ENCODE data around the gene RPS25. TPM values are rescaled to one million over a fixed set of nuclear protein-coding genes. Genes with fewer than 3 reads are reported as not detected.

Gene RPS25
- 1,000 to 10,000 TPM in 6 of 7 donors, 100 to 1,000 TPM in 1; 945 to 1,264 (median 1,141) TPM for total RNA-seq
- polyA plus RNA-seq: 1,000 to 10,000 TPM; 4,407 to 5,214 (median 4,978) TPM
- long read RNA-seq, donor 1, transcript RPS25-201 (2 exons, 1,078 nt): minor isoform, 8 of 1,368 reads
- long read RNA-seq, donor 1, transcript RPS25-203 (5 exons, 711 nt): minor isoform, 6 of 1,368 reads
- long read RNA-seq, donor 1, transcript RPS25-204 (3 exons, 1,462 nt): minor isoform, 10 of 1,368 reads
- long read RNA-seq, donor 1, transcript RPS25-202 (5 exons, 835 nt): major isoform, 1,072 of 1,368 reads
- long read RNA-seq, donor 1, partial matches to known transcripts: 116 of 1,368 reads
- long read RNA-seq, donor 1, other reads (novel, unspliced or antisense): 153 of 1,368 reads
- long read RNA-seq, donor 2, transcript RPS25-202 (5 exons, 835 nt): major isoform, 1,014 of 1,331 reads
- long read RNA-seq, donor 2, transcript RPS25-204 (3 exons, 1,462 nt): minor isoform, 14 of 1,331 reads
- long read RNA-seq, donor 2, transcript RPS25-203 (5 exons, 711 nt): minor isoform, 6 of 1,331 reads
- long read RNA-seq, donor 2, transcript RPS25-201 (2 exons, 1,078 nt): minor isoform, 15 of 1,331 reads
- long read RNA-seq, donor 2, partial matches to known transcripts: 124 of 1,331 reads
- long read RNA-seq, donor 2, other reads (novel, unspliced or antisense): 157 of 1,331 reads

- Histone ChIP-seq H3K4me3 (peak within 1 kb of the TSS; percentile 66 to 94 (median 89)), H3K27me3 (replicated peaks in 1 of 7) (no peaks in the 10 kb centered on the region), H3K27ac (peak within 1 kb of the TSS; percentile 89 to 99 (median 98)), H3K36me3 (peaks cover 0 to 73% (median 52%) of the 10 kb centered on the region in 6 donors), H3K4me1 (peaks cover 37 to 81% (median 58%) of the 10 kb centered on the region in 6 donors), H3K9me3 (no peaks in the 10 kb centered on the region)
- TF ChIP-seq CTCF (IDR thresholded peaks at IDR 0.05 in 8 of 11, conservative IDR thresholded peaks at IDR 0.05 in 3 of 11): peak in 4 of 11 experiments; percentile 20 to 46 (median 37)
- peak; percentile 92 to 94 (median 93) for TF ChIP-seq POLR2AphosphoS5 (IDR thresholded peaks at IDR 0.05)
- TF ChIP-seq POLR2A (IDR thresholded peaks at IDR 0.05): peak in 1 of 3 donors; percentile 47
- intact Hi-C loops (cut with DNase I; ENCODE audit: low total_unique reads): no loop called here
- DNase-seq: peak; percentile 99
- 0 to 2% (median 1%) methylated on average over 45 to 63 of the region's 63 CpGs for WGBS, 5 donors
These were observed at the start of gene RPS25, which contains the start of gene TRAPPC4 for GRCh38 chr11:119018074-119018938. TSS of gene RPS25 (minus strand) at chr11:119018343. CDS start at chr11:119018284, 59 bp downstream. TSS of gene TRAPPC4 (plus strand) at chr11:119018766. CDS start at chr11:119018796, 30 bp downstream.

- intact Hi-C loops (cut with DNase I; ENCODE audit: low total_unique reads): no loop called here
- WGBS, 5 donors: 0 to 1% (median 0%) methylated on average over 40 to 49 of the region's 49 CpGs
- Histone ChIP-seq H3K36me3 (peaks cover 4 to 44% (median 28%) of the 10 kb centered on the region in 6 donors), H3K27ac (peak within 1 kb of the TSS; percentile 63 to 96 (median 92)), H3K4me1 (peaks cover 14 to 62% (median 37%) of the 10 kb centered on the region in 6 donors), H3K4me3 (peak within 1 kb of the TSS; percentile 69 to 98 (median 86)), H3K9me3 (no peaks in the 10 kb centered on the region), H3K27me3 (replicated peaks in 1 of 7) (no peaks in the 10 kb centered on the region)
- TF ChIP-seq POLR2AphosphoS5 (IDR thresholded peaks at IDR 0.05): peak; percentile 95 to 96 (median 96)
- TF ChIP-seq POLR2A (IDR thresholded peaks at IDR 0.05): peak in 1 of 3 donors; percentile 34
- TF ChIP-seq CTCF (IDR thresholded peaks at IDR 0.05 in 8 of 11, conservative IDR thresholded peaks at IDR 0.05 in 3 of 11): peak in 2 of 11 experiments; percentile 10 to 27
- peak; percentile 100 for DNase-seq
These were observed 49.5 kb upstream of the RPS25 start, which contains the start of gene VPS11 for GRCh38 chr11:119067371-119068222. TSS of gene VPS11 (plus strand) at chr11:119067818. CDS start at chr11:119067824, 6 bp downstream.

- no peak for TF ChIP-seq POLR2AphosphoS5 (IDR thresholded peaks at IDR 0.05)
- TF ChIP-seq POLR2A (IDR thresholded peaks at IDR 0.05): no peak
- TF ChIP-seq CTCF (IDR thresholded peaks at IDR 0.05 in 8 of 11, conservative IDR thresholded peaks at IDR 0.05 in 3 of 11): peak in 6 of 11 experiments; percentile 6 to 61 (median 44)
- Histone ChIP-seq H3K9me3 (no peaks in the 10 kb centered on the region), H3K36me3 (peaks cover 0 to 36% (median 6%) of the 10 kb centered on the region in 6 donors), H3K27me3 (replicated peaks in 1 of 7) (no peaks in the 10 kb centered on the region), H3K27ac (peak overlapping the region in 2 of 8 donors; percentile 1 to 96), H3K4me3 (no peak overlapping the region), H3K4me1 (peaks cover 14 to 49% (median 39%) of the 10 kb centered on the region in 6 donors)
- 68 to 76% (median 71%) methylated on average over 4 of the region's 4 CpGs for WGBS, 5 donors
- intact Hi-C loops (cut with DNase I; ENCODE audit: low total_unique reads): no loop called here
- no peak for DNase-seq
These were observed 47.2 kb upstream of the RPS25 start for GRCh38 chr11:119065369-119065768.
